ENCODE data around the gene CLCN4. TPM values are rescaled to one million over a fixed set of nuclear protein-coding genes. Genes with fewer than 3 reads are reported as not detected.

CLCN4 gene
- total RNA-seq, 2 experiments from 2014 or later, result not detected

DNA sequence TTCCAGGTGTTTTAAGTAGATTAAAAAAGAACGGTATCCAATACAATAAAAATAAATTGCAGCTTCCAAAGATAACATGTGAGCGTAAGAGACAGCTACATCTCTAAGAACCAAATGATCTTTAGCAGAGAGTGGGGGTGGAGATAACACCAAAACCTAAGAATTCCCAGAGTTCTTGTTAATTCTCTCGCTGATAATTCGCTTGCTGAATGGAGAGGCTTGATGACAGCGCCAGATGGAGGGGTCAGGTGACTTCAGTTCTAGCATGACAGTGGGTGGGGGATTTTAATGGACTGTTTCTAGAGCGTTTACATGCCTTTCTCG, 2.3 kb downstream of the CLCN4 start:
- Mint-ChIP-seq H3K4me3 (no peak overlapping the region), H3K27me3 (peaks cover 52% of the 10 kb centered on the region), H3K36me3 (ENCODE audit: low read depth) (no peaks in the 10 kb centered on the region), H3K4me1 (ENCODE audit: low read depth) (peaks cover 3% of the 10 kb centered on the region), H3K27ac (no peak overlapping the region), H3K9me3 (no peaks in the 10 kb centered on the region)
- no peak overlapping the region for H3K27ac ChIP-seq (ENCODE audit: low read depth in 1 of 2, low read length in 2 of 2)
- H3K4me3 ChIP-seq (ENCODE audit: low read length), result no peak overlapping the region
- ATAC-seq (ENCODE audit: poor library complexity) (no peak), DNase-seq (no peak)
- no peaks in the 10 kb centered on the region for H3K9me3 ChIP-seq (ENCODE audit: control insufficient read depth in 1 of 2, insufficient read depth in 1 of 2, low read length in 2 of 2)
- ChIA-PET POLR2A (no interaction called here), CTCF (no interaction called here)
- TF ChIP-seq, protein P1, sequence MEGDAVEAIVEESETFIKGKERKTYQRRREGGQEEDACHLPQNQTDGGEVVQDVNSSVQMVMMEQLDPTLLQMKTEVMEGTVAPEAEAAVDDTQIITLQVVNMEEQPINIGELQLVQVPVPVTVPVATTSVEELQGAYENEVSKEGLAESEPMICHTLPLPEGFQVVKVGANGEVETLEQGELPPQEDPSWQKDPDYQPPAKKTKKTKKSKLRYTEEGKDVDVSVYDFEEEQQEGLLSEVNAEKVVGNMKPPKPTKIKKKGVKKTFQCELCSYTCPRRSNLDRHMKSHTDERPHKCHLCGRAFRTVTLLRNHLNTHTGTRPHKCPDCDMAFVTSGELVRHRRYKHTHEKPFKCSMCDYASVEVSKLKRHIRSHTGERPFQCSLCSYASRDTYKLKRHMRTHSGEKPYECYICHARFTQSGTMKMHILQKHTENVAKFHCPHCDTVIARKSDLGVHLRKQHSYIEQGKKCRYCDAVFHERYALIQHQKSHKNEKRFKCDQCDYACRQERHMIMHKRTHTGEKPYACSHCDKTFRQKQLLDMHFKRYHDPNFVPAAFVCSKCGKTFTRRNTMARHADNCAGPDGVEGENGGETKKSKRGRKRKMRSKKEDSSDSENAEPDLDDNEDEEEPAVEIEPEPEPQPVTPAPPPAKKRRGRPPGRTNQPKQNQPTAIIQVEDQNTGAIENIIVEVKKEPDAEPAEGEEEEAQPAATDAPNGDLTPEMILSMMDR (IDR thresholded peaks at IDR 0.05), result no peak
- intact Hi-C loops (cut with DNase I, micrococcal nuclease), result no loop called here
- peaks cover 13 to 26% of the 10 kb centered on the region in 2 experiments for H3K27me3 ChIP-seq (ENCODE audit: control insufficient read depth in 1 of 2, insufficient read depth in 2 of 2, low read length in 2 of 2)
- no peaks in the 10 kb centered on the region for H3K36me3 ChIP-seq (ENCODE audit: insufficient read depth, low read length)
- H3K4me1 ChIP-seq (ENCODE audit: insufficient read depth, low read length), result peaks cover 3% of the 10 kb centered on the region

DNA sequence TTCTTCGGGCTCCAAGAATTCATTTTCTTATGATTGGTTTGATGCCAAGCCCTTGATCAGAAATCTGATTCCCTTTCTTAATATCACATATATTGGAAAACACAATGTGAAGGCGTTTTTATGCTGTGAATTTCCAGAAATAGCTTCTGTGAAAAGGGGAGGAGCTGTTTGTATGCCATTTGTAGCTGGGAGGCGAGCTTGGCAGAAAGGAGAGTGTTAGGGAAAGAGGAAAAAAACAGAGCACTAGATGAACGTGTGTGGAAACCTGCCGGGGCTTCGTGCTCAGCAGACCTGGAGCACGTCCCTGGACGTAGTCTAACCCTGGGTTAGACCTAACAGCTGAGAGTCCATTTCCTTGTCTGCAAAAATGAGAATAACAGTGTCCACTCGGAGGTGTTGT, 3.4 kb downstream of the CLCN4 start:
- H3K36me3 Mint-ChIP-seq (ENCODE audit: low read depth), result no peaks in the 10 kb centered on the region
- no peak overlapping the region for H3K4me3 Mint-ChIP-seq
- Histone ChIP-seq H3K4me3 (ENCODE audit: low read length) (no peak overlapping the region), H3K27ac (ENCODE audit: low read depth in 1 of 2, low read length in 2 of 2) (no peak overlapping the region), H3K9me3 (ENCODE audit: control insufficient read depth in 1 of 2, insufficient read depth in 1 of 2, low read length in 2 of 2) (peaks cover 0 to 1% of the 10 kb centered on the region in 2 experiments), H3K27me3 (ENCODE audit: control insufficient read depth in 1 of 2, insufficient read depth in 2 of 2, low read length in 2 of 2) (peaks cover 13 to 26% of the 10 kb centered on the region in 2 experiments), H3K36me3 (ENCODE audit: insufficient read depth, low read length) (no peaks in the 10 kb centered on the region), H3K4me1 (ENCODE audit: insufficient read depth, low read length) (peaks cover 3% of the 10 kb centered on the region)
- TF ChIP-seq, protein P1 (IDR thresholded peaks at IDR 0.05), result no peak
- ChIA-PET CTCF (no interaction called here), POLR2A (no interaction called here)
- DNase-seq (no peak), ATAC-seq (ENCODE audit: poor library complexity) (no peak)
- no peaks in the 10 kb centered on the region for H3K9me3 Mint-ChIP-seq
- peaks cover 46% of the 10 kb centered on the region for H3K27me3 Mint-ChIP-seq
- H3K4me1 Mint-ChIP-seq (ENCODE audit: low read depth), result peaks cover 3% of the 10 kb centered on the region
- intact Hi-C loops (cut with DNase I, micrococcal nuclease), result no loop called here
- H3K27ac Mint-ChIP-seq, result no peak overlapping the region

DNA sequence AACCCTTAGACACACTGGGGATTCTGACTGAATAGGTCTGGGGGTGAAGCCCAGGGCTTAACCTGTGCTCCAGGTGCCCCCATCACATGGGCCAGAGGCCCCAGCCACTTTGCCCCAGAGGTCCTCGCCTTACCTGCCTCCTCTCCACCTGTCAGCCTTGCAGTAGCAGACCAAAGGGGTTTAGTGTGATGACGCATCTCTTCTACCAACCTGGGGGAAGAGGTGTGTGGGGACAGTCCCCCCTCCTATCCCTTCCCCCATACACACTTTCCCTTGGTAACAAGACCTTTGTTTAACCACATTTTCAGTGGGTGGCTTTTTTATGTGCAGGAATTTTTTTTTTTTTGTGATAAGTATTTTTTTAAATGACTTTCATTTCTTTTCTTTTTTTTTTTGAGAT, 6.3 kb downstream of the CLCN4 start:
- POLR2A ChIA-PET, result no interaction called here
- intact Hi-C loops (cut with DNase I, micrococcal nuclease), result no loop called here

More for the DNA sequence above, 6.3 kb downstream of the CLCN4 start:
- H3K27ac Mint-ChIP-seq, result no peak overlapping the region
- H3K27me3 Mint-ChIP-seq, result peaks cover 38% of the 10 kb centered on the region
- Histone ChIP-seq H3K36me3 (ENCODE audit: insufficient read depth, low read length) (no peaks in the 10 kb centered on the region), H3K27ac (ENCODE audit: low read depth in 1 of 2, low read length in 2 of 2) (no peak overlapping the region), H3K4me1 (ENCODE audit: insufficient read depth, low read length) (peaks cover 15% of the 10 kb centered on the region), H3K4me3 (ENCODE audit: low read length) (no peak overlapping the region), H3K9me3 (ENCODE audit: control insufficient read depth in 1 of 2, insufficient read depth in 1 of 2, low read length in 2 of 2) (peaks cover 0 to 3% of the 10 kb centered on the region in 2 experiments), H3K27me3 (ENCODE audit: control insufficient read depth in 1 of 2, insufficient read depth in 2 of 2, low read length in 2 of 2) (peaks cover 8 to 13% of the 10 kb centered on the region in 2 experiments)
- CTCF ChIA-PET, result no interaction called here
- ATAC-seq (ENCODE audit: poor library complexity) (no peak), DNase-seq (no peak)
- TF ChIP-seq, protein P1 (IDR thresholded peaks at IDR 0.05), result no peak
- H3K4me3 Mint-ChIP-seq, result no peak overlapping the region
- no peaks in the 10 kb centered on the region for H3K36me3 Mint-ChIP-seq (ENCODE audit: low read depth)
- no peaks in the 10 kb centered on the region for H3K4me1 Mint-ChIP-seq (ENCODE audit: low read depth)
- H3K9me3 Mint-ChIP-seq, result no peaks in the 10 kb centered on the region

All from CD4-positive, alpha-beta T cell (primary cell).